Activated gamma-delta T cell treated with Interleukin-2 at 50 U/mL for 16 hours (primary cell): Measurements from ENCODE around the gene MICAL3.

Experiments
- DNase-seq: peaks from one replicate; pipeline ENCODE4 v3.0.0-alpha.2; 2020

MICAL3 gene

GRCh38 chr22:17828502-17829080, 195.8 kb downstream of the MICAL3 start:
- no peak for DNase-seq

- DNase-seq, result no peak
Observed at GRCh38 chr22:17827466-17827865, 196.9 kb downstream of the MICAL3 start.

- no peak for DNase-seq
Observed at GRCh38 chr22:17825876-17826550, 198.3 kb downstream of the MICAL3 start.

GRCh38 chr22:17824457-17824856, 199.9 kb downstream of the MICAL3 start:
- no peak for DNase-seq

- no peak for DNase-seq
Observed at GRCh38 chr22:17823964-17824363, 200.4 kb downstream of the MICAL3 start.

- no peak for DNase-seq
Observed at GRCh38 chr22:17823226-17823625, 201.1 kb downstream of the MICAL3 start.

- no peak for DNase-seq
Observed at GRCh38 chr22:17822087-17822486, 202.3 kb downstream of the MICAL3 start.

GRCh38 chr22:17820879-17821439, 203.4 kb downstream of the MICAL3 start:
- no peak for DNase-seq

- no peak for DNase-seq
Observed at GRCh38 chr22:17818649-17819048, 205.7 kb downstream of the MICAL3 start.

GRCh38 chr22:17818180-17818579, 206.2 kb downstream of the MICAL3 start:
- no peak for DNase-seq

- DNase-seq, result no peak
Observed at GRCh38 chr22:17817511-17818065, 206.8 kb downstream of the MICAL3 start.

- no peak for DNase-seq
Observed at GRCh38 chr22:17817079-17817478, 207.3 kb downstream of the MICAL3 start.

- DNase-seq, result no peak
Observed at GRCh38 chr22:17816649-17817048, 207.7 kb downstream of the MICAL3 start.

- DNase-seq, result no peak
Observed at GRCh38 chr22:17815703-17816254, 208.6 kb downstream of the MICAL3 start.

GRCh38 chr22:17814830-17815229, 209.5 kb downstream of the MICAL3 start:
- no peak for DNase-seq

- no peak for DNase-seq
Observed at GRCh38 chr22:17814084-17814483, 210.3 kb downstream of the MICAL3 start.

- DNase-seq, result no peak
Observed at GRCh38 chr22:17811119-17811518, 213.2 kb downstream of the MICAL3 start.

- no peak for DNase-seq
Observed at GRCh38 chr22:17810570-17811116, 213.7 kb downstream of the MICAL3 start.

- DNase-seq, result no peak
Observed at GRCh38 chr22:17808693-17809403, 215.5 kb downstream of the MICAL3 start.

- no peak for DNase-seq
Observed at GRCh38 chr22:17807578-17808410, 216.6 kb downstream of the MICAL3 start.

- DNase-seq, result no peak
Observed at GRCh38 chr22:17807086-17807485, 217.3 kb downstream of the MICAL3 start.

- no peak for DNase-seq
Observed at GRCh38 chr22:17806437-17806836, 217.9 kb downstream of the MICAL3 start.
